GM12874 (cell line): Measurements from ENCODE around the gene ALKBH1.

Experiments used
- CTCF ChIP-seq: IDR thresholded peaks from 2 replicates; pipeline ENCODE4 v1.5.1; 2011; ENCODE audit warnings: low read depth, mild to moderate bottlenecking, control low read depth, low read length, moderate library complexity; ENCODE audit not compliant: insufficient read depth

ALKBH1 gene

GRCh38 chr14:77667331-77667730 is 40.5 kb downstream of the ALKBH1 start:
- no peak for TF ChIP-seq CTCF

- no peak for TF ChIP-seq CTCF
These were observed 44.5 kb downstream of the ALKBH1 start for GRCh38 chr14:77663293-77663692.

GRCh38 chr14:77660754-77661153 is 47.1 kb downstream of the ALKBH1 start:
- TF ChIP-seq CTCF = no peak

GRCh38 chr14:77659831-77660230 is 48.0 kb downstream of the ALKBH1 start:
- no peak for TF ChIP-seq CTCF

GRCh38 chr14:77657280-77657679 is 50.5 kb downstream of the ALKBH1 start:
- no peak for TF ChIP-seq CTCF

GRCh38 chr14:77654001-77654441 is 53.8 kb downstream of the ALKBH1 start:
- no peak for TF ChIP-seq CTCF

- no peak for TF ChIP-seq CTCF
These were observed 58.5 kb downstream of the ALKBH1 start for GRCh38 chr14:77649326-77649725.

- TF ChIP-seq CTCF = no peak
These were observed 59.2 kb downstream of the ALKBH1 start for GRCh38 chr14:77648520-77649200.
